GM18951 (cell line): ENCODE data around the gene RBSN.
"Not testable (repeated sequence)": the region's sequence is repeated elsewhere in the genome, so short reads cannot be mapped to it uniquely, and the experiment has no call there.

ENCODE experiments used
- POLR2A ChIP-seq: IDR thresholded peaks from 4 replicates; pipeline ENCODE4 v1.6.1; 2011; ENCODE audit warnings: mild to moderate bottlenecking; ENCODE audit not compliant: insufficient read length, insufficient read depth; ENCODE audit errors: extremely low read depth
- in situ Hi-C: fragments of 300-500 bp; cut with MboI; formaldehyde crosslinking; loops from one replicate; pipeline ENCODE4 v1.12.0; 2022; ENCODE audit warnings: low sequenced_read_pairs, mixed read lengths, inconsistent platforms; ENCODE audit not compliant: unreplicated experiment

The RBSN gene

GRCh38 chr3:15098503-15099363 is at the start of gene RBSN:
Gene RBSN (minus strand): TSS chr3:15099148. CDS start chr3:15096120, 3,028 bp downstream.
- peak; percentile 77 for TF ChIP-seq POLR2A
- in situ Hi-C loops: no loop called here

- in situ Hi-C loops: no loop called here
- TF ChIP-seq POLR2A: no peak
These were observed 49.7 kb upstream of the RBSN start for GRCh38 chr3:15148614-15149013.

GRCh38 chr3:15136885-15137284 is 37.9 kb upstream of the RBSN start:
- in situ Hi-C loops: not testable (repeated sequence)

- in situ Hi-C loops: not testable (repeated sequence)
These were observed 36.0 kb upstream of the RBSN start for GRCh38 chr3:15134968-15135367.

GRCh38 chr3:15128403-15128802 is 29.5 kb upstream of the RBSN start:
- in situ Hi-C loops: not testable (repeated sequence)

- in situ Hi-C loops: not testable (repeated sequence)
These were observed 28.0 kb upstream of the RBSN start for GRCh38 chr3:15126975-15127374.

- no peak for TF ChIP-seq POLR2A
- in situ Hi-C loops: no loop called here
These were observed 23.4 kb upstream of the RBSN start for GRCh38 chr3:15122398-15122797.

- TF ChIP-seq POLR2A: no peak
- in situ Hi-C loops: no loop called here
These were observed 23.0 kb upstream of the RBSN start for GRCh38 chr3:15121936-15122335.

GRCh38 chr3:15120986-15121385 is 22.0 kb upstream of the RBSN start:
- in situ Hi-C loops: no loop called here
- TF ChIP-seq POLR2A: no peak

- in situ Hi-C loops: loop anchor here (10.0 kb wide), 1 partner anchor 288 kb away; no protein-coding TSS in a partner anchor
- TF ChIP-seq POLR2A: no peak
These were observed 18.1 kb upstream of the RBSN start for GRCh38 chr3:15117011-15117410.

GRCh38 chr3:15116032-15116669 is 17.2 kb upstream of the RBSN start:
- in situ Hi-C loops: loop anchor here (10.0 kb wide), 1 partner anchor 289 kb away; no protein-coding TSS in a partner anchor
- no peak for TF ChIP-seq POLR2A

- in situ Hi-C loops: loop anchor here (5.0 to 10.0 kb wide), 2 partner anchors 88 to 290 kb away; no protein-coding TSS in a partner anchor
- no peak for TF ChIP-seq POLR2A
These were observed 15.8 kb upstream of the RBSN start for GRCh38 chr3:15114466-15115358.

- in situ Hi-C loops: loop anchor here (5.0 to 10.0 kb wide), 2 partner anchors 88 to 291 kb away; no protein-coding TSS in a partner anchor
- TF ChIP-seq POLR2A: no peak
These were observed 14.9 kb upstream of the RBSN start for GRCh38 chr3:15113884-15114283.
